GM23338 (cell line): Measurements from ENCODE around the gene MED12L. TPM values are rescaled to one million over a fixed set of nuclear protein-coding genes. Genes with fewer than 3 reads are reported as not detected.
"Not testable (repeated sequence)": the region's sequence is repeated elsewhere in the genome, so short reads cannot be mapped to it uniquely, and the experiment has no call there.

ENCODE experiments used
- ATAC-seq: fragments of 200-7000 bp; cut with Tn5 transposase; 3 replicates; pipeline ENCODE4 v1.9.1; 2020
- DNase-seq: peaks from one replicate; pipeline ENCODE4 v3.0.0-alpha.2; 2015; ENCODE audit warnings: low spot score
- H2AFZ ChIP-seq: fragments of 200-600 bp; sonication (generic); 2 replicates; pipeline ENCODE4 v1.8.0; 2016; ENCODE audit warnings: antibody characterized with exemption, mild to moderate bottlenecking, moderate library complexity
- H3F3A ChIP-seq: fragments of 200-600 bp; sonication (generic); replicated peaks from 2 replicates; pipeline ENCODE4 v1.8.0; 2017; ENCODE audit warnings: antibody characterized with exemption, mixed run types, low read depth
- H3K27ac ChIP-seq: fragments of 200-600 bp; sonication (generic); 2 replicates; pipeline ENCODE4 v1.6.1; 2016; ENCODE audit warnings: low read depth
- H3K27me3 ChIP-seq: fragments of 200-600 bp; sonication (generic); 2 replicates; pipeline ENCODE4 v1.8.0; 2016; ENCODE audit warnings: mild to moderate bottlenecking, mixed run types, moderate library complexity; ENCODE audit not compliant: insufficient read depth
- H3K36me3 ChIP-seq: fragments of 200-600 bp; sonication (generic); 2 replicates; pipeline ENCODE4 v1.8.0; 2016; ENCODE audit warnings: mild to moderate bottlenecking; ENCODE audit not compliant: insufficient read depth
- H3K4me1 ChIP-seq: fragments of 200-600 bp; sonication (generic); 2 replicates; pipeline ENCODE4 v1.8.0; 2016; ENCODE audit warnings: mild to moderate bottlenecking, moderate library complexity; ENCODE audit not compliant: insufficient read depth
- H3K4me2 ChIP-seq: fragments of 200-600 bp; sonication (generic); 2 replicates; pipeline ENCODE4 v1.7.1; 2017; ENCODE audit warnings: mixed run types
- H3K4me3 ChIP-seq: fragments of 200-600 bp; sonication (generic); 2 replicates; pipeline ENCODE4 v1.6.1; 2016; ENCODE audit warnings: mixed run types
- H3K79me2 ChIP-seq: fragments of 200-600 bp; sonication (generic); replicated peaks from 2 replicates; pipeline ENCODE4 v1.8.0; 2017; ENCODE audit warnings: mild to moderate bottlenecking; ENCODE audit not compliant: insufficient read depth
- H3K9me2 ChIP-seq: fragments of 200-600 bp; sonication (generic); 2 replicates; pipeline ENCODE4 v1.8.0; 2017; ENCODE audit not compliant: insufficient read depth
- H4K20me1 ChIP-seq: fragments of 200-600 bp; sonication (generic); replicated peaks from 2 replicates; pipeline ENCODE4 v1.8.0; 2017; ENCODE audit warnings: mild to moderate bottlenecking; ENCODE audit not compliant: insufficient read depth
- H3K27ac Mint-ChIP-seq: 2 replicates; pipeline ENCODE4 v1.8.0; 2020; ENCODE audit warnings: inconsistent platforms, mild to moderate bottlenecking, moderate library complexity, mixed read lengths
- H3K27me3 Mint-ChIP-seq: 3 replicates; pipeline ENCODE4 v1.8.0; 2022; ENCODE audit warnings: low read depth, mild to moderate bottlenecking, moderate library complexity, mixed read lengths, inconsistent platforms; ENCODE audit not compliant: insufficient read depth, poor library complexity
- H3K36me3 Mint-ChIP-seq: 3 replicates; pipeline ENCODE4 v1.8.0; 2021; ENCODE audit warnings: low read depth, mild to moderate bottlenecking, inconsistent platforms, moderate library complexity, mixed read lengths
- H3K4me1 Mint-ChIP-seq: 3 replicates; pipeline ENCODE4 v1.8.0; 2020; ENCODE audit warnings: mild to moderate bottlenecking, inconsistent platforms, mixed read lengths
- H3K4me3 Mint-ChIP-seq: 3 replicates; pipeline ENCODE4 v1.8.0; 2021; ENCODE audit warnings: moderate library complexity, mild to moderate bottlenecking, inconsistent platforms, mixed read lengths
- H3K9me3 Mint-ChIP-seq: 3 replicates; pipeline ENCODE4 v1.8.0; 2020; ENCODE audit warnings: moderate library complexity, mild to moderate bottlenecking, inconsistent platforms, mixed read lengths
- CREB1 ChIP-seq: fragments of 250-450 bp; sonication (Bioruptor Pico); IDR thresholded peaks from 2 replicates; pipeline ENCODE4 v1.5.0; 2020; ENCODE audit warnings: low read depth, mild to moderate bottlenecking, moderate library complexity
- EZH2phosphoT487 ChIP-seq: fragments of 200-600 bp; sonication (generic); IDR thresholded peaks from one replicate; pipeline ENCODE4 v1.8.1; 2018; ENCODE audit warnings: antibody characterized with exemption; ENCODE audit not compliant: unreplicated experiment
- ZNF331 ChIP-seq: fragments of 250-450 bp; sonication (Bioruptor Pico); IDR thresholded peaks from 2 replicates; pipeline ENCODE4 v1.5.0; 2020; ENCODE audit warnings: low read depth, mild to moderate bottlenecking, moderate library complexity
- ZNF462 ChIP-seq: fragments of 250-450 bp; sonication (Bioruptor Pico); IDR thresholded peaks from 2 replicates; pipeline ENCODE4 v1.5.0; 2020; ENCODE audit warnings: mild to moderate bottlenecking, moderate library complexity
- polyA plus RNA-seq: library from polyadenylated mRNA; unstranded; fragments of >200 nt; fragmentation: Nextera tagmentation; extraction: Ambion mirVana; gene quantifications from 2 replicates; pipeline ENCODE4 v1.2.1, GENCODE V29; 2016
- total RNA-seq: library from RNA; depleted of rRNA; stranded (reverse); fragments of >200 nt; shearing (Covaris generic); gene quantifications from 2 replicates; pipeline ENCODE4 v1.2.3, GENCODE V29; 2014

Gene MED12L
- total and polyA plus RNA-seq, 2 experiments from 2014 or later: 5.7 to 25.0 TPM

- no peaks in the 10 kb centered on the region for H3K27me3 ChIP-seq
- Mint-ChIP-seq H3K27me3 (no peaks in the 10 kb centered on the region), H3K27ac (no peak overlapping the region), H3K4me3 (no peak overlapping the region), H3K4me1 (peaks cover 5% of the 10 kb centered on the region; the same call in 2 of the 3 replicates), H3K9me3 (no peaks in the 10 kb centered on the region), H3K36me3 (no peaks in the 10 kb centered on the region)
- no peak overlapping the region for H2AFZ ChIP-seq
- H3K4me3 ChIP-seq: no peak overlapping the region
- H3K4me2 ChIP-seq: no peak overlapping the region
- no peaks in the 10 kb centered on the region for H3K36me3 ChIP-seq
- no peak for DNase-seq
- TF ChIP-seq CREB1 (CRISPR knock-in tag) (no peak), EZH2phosphoT487 (no peak), ZNF331 (CRISPR knock-in tag) (no peak), ZNF462 (CRISPR knock-in tag) (no peak)
- H4K20me1 ChIP-seq: no peaks in the 10 kb centered on the region
- ATAC-seq: no peak
- no peaks in the 10 kb centered on the region for H3K79me2 ChIP-seq
- H3K4me1 ChIP-seq: no peaks in the 10 kb centered on the region
- H3F3A ChIP-seq: no peaks in the 10 kb centered on the region
- no peak overlapping the region for H3K27ac ChIP-seq
- no peaks in the 10 kb centered on the region for H3K9me2 ChIP-seq
Measured at GRCh38 chr3:151076626-151077025, 8.8 kb upstream of the MED12L start.

GRCh38 chr3:151081082-151081481 lies 4.4 kb upstream of the MED12L start:
- H3K79me2 ChIP-seq, H3K4me3 ChIP-seq, H3K4me2 ChIP-seq, H2AFZ ChIP-seq, H3K36me3 Mint-ChIP-seq, H4K20me1 ChIP-seq, DNase-seq, H3K4me3 Mint-ChIP-seq, H3K27ac Mint-ChIP-seq, H3F3A ChIP-seq, H3K27ac ChIP-seq, ATAC-seq, H3K9me3 Mint-ChIP-seq, H3K36me3 ChIP-seq, H3K9me2 ChIP-seq: not testable (repeated sequence)
- peaks cover 18% of the 10 kb centered on the region for H3K4me1 ChIP-seq
- peaks cover 12% of the 10 kb centered on the region for H3K27me3 Mint-ChIP-seq
- peaks cover 21% of the 10 kb centered on the region for H3K4me1 Mint-ChIP-seq
- peaks cover 19% of the 10 kb centered on the region for H3K27me3 ChIP-seq
